Body of pancreas (tissue), 4 donors: ENCODE data around the gene WDR26. TPM values are rescaled to one million over a fixed set of nuclear protein-coding genes. Genes with fewer than 3 reads are reported as not detected.

Experiments
- ATAC-seq: fragments of 150-250 bp; one replicate; pipeline ENCODE4 v1.9.1; 2016
- DNase-seq, 4 donors: peaks; one replicate each; pipeline ENCODE4 v3.0.0-alpha.2; 2019
- H3K27ac ChIP-seq, 4 donors: fragments of 200-600 bp; sonication (generic); 1 replicate in 3 of 4; 2 replicates in 1 of 4; pipeline versions ENCODE4 v1.5.1 to v1.6.1; 2016 to 2019; ENCODE audit warnings: mild to moderate bottlenecking in 1 of 4, mixed read lengths in 1 of 4, moderate library complexity in 1 of 4
- H3K27me3 ChIP-seq, 2 donors: fragments of 200-600 bp; sonication (generic); one replicate each; pipeline ENCODE4 v1.6.0; 2016; ENCODE audit warnings: mild to moderate bottlenecking in 1 of 2
- H3K36me3 ChIP-seq, 2 donors: fragments of 200-600 bp; sonication (generic); replicated peaks in 1 of 2; 2 replicates each; pipeline ENCODE4 v1.5.1; 2016; ENCODE audit warnings: low read depth in 2 of 2; ENCODE audit not compliant: insufficient read depth in 1 of 2
- H3K4me1 ChIP-seq: fragments of 200-600 bp; sonication (generic); one replicate; pipeline ENCODE4 v1.6.0; 2016
- H3K4me3 ChIP-seq, 2 donors: fragments of 200-600 bp; sonication (generic); 1 replicate in 1 of 2; 2 replicates in 1 of 2; pipeline ENCODE4 v1.5.1; 2016 to 2019
- H3K9me3 ChIP-seq, 3 donors: fragments of 200-600 bp; sonication (generic); 1 replicate in 2 of 3; 2 replicates in 1 of 3; pipeline ENCODE4 v1.5.1; 2016
- CTCF ChIP-seq, 7 experiments: fragments of 450-650 bp in 4 of 7; fragments of 200-600 bp in 3 of 7; sonication (generic) in 3 of 7; IDR thresholded peaks; one replicate each; pipeline ENCODE4 v1.5.1; 2016 to 2019; ENCODE audit warnings: antibody characterized with exemption in 7 of 7
- POLR2A ChIP-seq, 3 donors: fragments of 450-650 bp; IDR thresholded peaks; one replicate each; pipeline ENCODE4 v1.6.1; 2016; ENCODE audit warnings: antibody characterized with exemption in 3 of 3, mild to moderate bottlenecking in 2 of 3
- WGBS, 2 donors: methylation state at CpG; one replicate each; pipeline ENCODE4 v1.1.5; 2017; 5-methylcytosine and 5-hydroxymethylcytosine counted together
- intact Hi-C: fragments of 100-400 bp; cut with DNase I; formaldehyde crosslinking; loops from one replicate; pipeline ENCODE4 v1.15.1; 2023
- total RNA-seq, 2 donors: library from RNA; depleted of rRNA; stranded (reverse); fragments of >200 nt; gene quantifications; one replicate each; pipeline ENCODE4 v1.1.0, GENCODE V29; 2016

Gene WDR26
- total RNA-seq, 2 donors from 2014 or later, result 29.3 to 49.3 TPM

- no peak overlapping the region for H3K4me3 ChIP-seq
- ATAC-seq (no peak), DNase-seq (no peak)
- 76 to 83% methylated on average over 1 of the region's 1 CpG for WGBS, 2 donors
- TF ChIP-seq POLR2A (IDR thresholded peaks at IDR 0.05), result no peak
- no peak for TF ChIP-seq CTCF (IDR thresholded peaks at IDR 0.05)
- intact Hi-C loops, result no loop called here
- no peaks in the 10 kb centered on the region for H3K4me1 ChIP-seq
- no peak overlapping the region for H3K27ac ChIP-seq
- H3K36me3 ChIP-seq, result no peaks in the 10 kb centered on the region
- H3K9me3 ChIP-seq, result no peaks in the 10 kb centered on the region
- H3K27me3 ChIP-seq, result no peaks in the 10 kb centered on the region
These were observed 38.2 kb upstream of the WDR26 start for GRCh38 chr1:224472806-224473205.

DNA sequence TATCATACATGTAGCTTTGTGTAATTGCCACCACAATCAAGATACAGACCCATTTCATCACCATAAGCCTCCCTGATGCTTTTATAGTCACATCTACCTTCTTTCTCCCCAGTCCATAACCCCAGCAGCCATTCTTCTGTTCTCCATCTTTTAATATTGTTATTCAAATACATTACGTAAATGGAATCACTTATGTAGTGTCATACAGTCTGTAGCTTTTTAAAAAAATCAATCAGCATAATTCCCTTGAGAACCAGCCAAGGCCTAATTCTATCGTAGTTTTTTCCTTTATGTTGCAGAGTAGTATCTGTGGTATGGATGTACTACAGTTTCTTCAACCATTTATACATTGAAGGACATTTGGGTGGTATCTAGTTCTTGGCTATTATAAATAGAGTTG lies 31.6 kb upstream of the WDR26 start:
- Histone ChIP-seq H3K36me3 (no peaks in the 10 kb centered on the region), H3K4me3 (no peak overlapping the region), H3K27ac (no peak overlapping the region), H3K9me3 (no peaks in the 10 kb centered on the region), H3K4me1 (no peaks in the 10 kb centered on the region), H3K27me3 (no peaks in the 10 kb centered on the region)
- WGBS, 2 donors, result 75 to 81% methylated on average over 2 of the region's 2 CpGs
- TF ChIP-seq CTCF (IDR thresholded peaks at IDR 0.05) (no peak), POLR2A (IDR thresholded peaks at IDR 0.05) (no peak)
- intact Hi-C loops, result no loop called here
- no peak for ATAC-seq
- DNase-seq, result no peak

DNA sequence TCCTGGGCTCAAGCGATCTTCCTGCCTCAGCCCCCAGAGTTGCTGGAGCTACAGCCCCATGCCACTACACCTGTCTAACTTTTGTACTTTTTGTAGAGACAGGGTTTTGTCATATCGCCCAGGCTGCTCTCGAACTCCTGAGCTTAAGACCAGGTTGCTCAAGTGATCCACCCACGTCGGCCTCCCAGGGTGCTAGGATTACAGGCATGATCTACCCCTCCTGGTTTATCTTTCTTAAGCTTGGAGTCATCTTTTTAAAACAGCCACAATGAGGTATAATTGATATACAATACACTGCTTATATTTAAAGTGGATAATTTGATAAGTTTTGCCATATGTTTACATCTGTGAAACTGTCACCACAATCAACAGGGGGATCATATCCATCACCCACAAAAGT lies 25.4 kb upstream of the WDR26 start:
- H3K27ac ChIP-seq, result no peak overlapping the region
- H3K9me3 ChIP-seq, result no peaks in the 10 kb centered on the region
- ATAC-seq (no peak), DNase-seq (no peak)
- no peak overlapping the region for H3K4me3 ChIP-seq
- no peaks in the 10 kb centered on the region for H3K36me3 ChIP-seq
- H3K27me3 ChIP-seq, result no peaks in the 10 kb centered on the region
- intact Hi-C loops, result no loop called here
- TF ChIP-seq CTCF (IDR thresholded peaks at IDR 0.05) (no peak), POLR2A (IDR thresholded peaks at IDR 0.05) (no peak)
- peaks cover 17% of the 10 kb centered on the region for H3K4me1 ChIP-seq
- 86 to 89% methylated on average over 5 of the region's 5 CpGs for WGBS, 2 donors

GRCh38 chr1:224458996-224459395 lies 24.4 kb upstream of the WDR26 start:
- Histone ChIP-seq H3K27ac (no peak overlapping the region), H3K4me3 (no peak overlapping the region), H3K4me1 (peaks cover 17% of the 10 kb centered on the region), H3K27me3 (no peaks in the 10 kb centered on the region), H3K9me3 (no peaks in the 10 kb centered on the region), H3K36me3 (no peaks in the 10 kb centered on the region)
- intact Hi-C loops, result no loop called here
- 36 to 61% methylated on average over 2 of the region's 2 CpGs for WGBS, 2 donors
- ATAC-seq, result no peak
- no peak for TF ChIP-seq POLR2A (IDR thresholded peaks at IDR 0.05)
- no peak for TF ChIP-seq CTCF (IDR thresholded peaks at IDR 0.05)
- no peak for DNase-seq

DNA sequence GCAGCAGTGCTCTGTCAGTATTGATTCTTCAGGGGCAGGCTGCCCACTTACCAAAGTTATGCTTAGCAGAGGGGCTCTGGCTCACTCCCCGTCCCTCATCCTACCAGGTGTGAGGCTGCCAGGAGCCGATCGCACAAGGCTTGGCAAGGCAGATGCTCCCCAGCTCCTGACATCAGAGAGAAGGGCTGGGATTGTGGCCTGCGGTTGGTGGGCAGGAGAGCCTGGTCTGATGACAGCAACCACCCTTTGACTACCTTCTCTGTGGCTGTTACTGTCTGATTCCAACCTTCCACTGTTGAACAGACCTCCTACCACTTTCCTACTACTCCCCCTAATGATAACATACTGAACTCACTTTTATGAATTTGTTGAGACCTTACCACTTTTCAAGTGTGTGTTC lies 23.7 kb upstream of the WDR26 start:
- H3K36me3 ChIP-seq, result no peaks in the 10 kb centered on the region
- no peak overlapping the region for H3K4me3 ChIP-seq
- no peak for DNase-seq
- ATAC-seq, result no peak
- no peaks in the 10 kb centered on the region for H3K27me3 ChIP-seq
- WGBS, 2 donors, result 77 to 81% methylated on average over 1 to 4 of the region's 4 CpGs
- TF ChIP-seq CTCF (IDR thresholded peaks at IDR 0.05) (no peak), POLR2A (IDR thresholded peaks at IDR 0.05) (no peak)
- intact Hi-C loops, result no loop called here
- H3K4me1 ChIP-seq, result peaks cover 23% of the 10 kb centered on the region
- no peak overlapping the region for H3K27ac ChIP-seq
- H3K9me3 ChIP-seq, result no peaks in the 10 kb centered on the region
